NCI-H2107 treated with DMSO at 0.1 percent for 48 hours (cell line): Measurements from ENCODE around the gene SULT2A1.
"Not testable (repeated sequence)": the region's sequence is repeated elsewhere in the genome, so short reads cannot be mapped to it uniquely, and the experiment has no call there.

Source experiments
- DNase-seq: peaks from one replicate; lab custom pipeline; 2025; ENCODE audit not compliant: unreplicated experiment; lab: John Stamatoyannopoulos, UW

Gene SULT2A1

GRCh38 chr19:47886010-47886559 lies at the start of gene SULT2A1:
Gene SULT2A1 (minus strand): TSS chr19:47886315. CDS start chr19:47886257, 58 bp downstream.
- no peak for DNase-seq

- not testable (repeated sequence) for DNase-seq
These were observed 42.5 kb upstream of the SULT2A1 start for GRCh38 chr19:47928581-47928980.

GRCh38 chr19:47920107-47920506 lies 34.0 kb upstream of the SULT2A1 start:
- not testable (repeated sequence) for DNase-seq

GRCh38 chr19:47910191-47910590 lies 24.1 kb upstream of the SULT2A1 start:
- DNase-seq, result not testable (repeated sequence)

GRCh38 chr19:47909350-47909749 lies 23.2 kb upstream of the SULT2A1 start:
- DNase-seq, result not testable (repeated sequence)

- no peak for DNase-seq
These were observed 15.3 kb upstream of the SULT2A1 start for GRCh38 chr19:47901370-47901769.

- DNase-seq, result no peak
These were observed 13.2 kb upstream of the SULT2A1 start for GRCh38 chr19:47899335-47899734.

GRCh38 chr19:47897861-47898260 lies 11.7 kb upstream of the SULT2A1 start:
- DNase-seq, result no peak

- DNase-seq, result no peak
These were observed 10.7 kb upstream of the SULT2A1 start for GRCh38 chr19:47896773-47897172.

- no peak for DNase-seq
These were observed 9.9 kb upstream of the SULT2A1 start for GRCh38 chr19:47896019-47896418.

GRCh38 chr19:47895165-47895782 lies 9.2 kb upstream of the SULT2A1 start:
- DNase-seq, result no peak

GRCh38 chr19:47891923-47892666 lies 6.0 kb upstream of the SULT2A1 start:
- DNase-seq, result no peak

GRCh38 chr19:47891622-47891922 lies 5.5 kb upstream of the SULT2A1 start:
- DNase-seq, result no peak

GRCh38 chr19:47890865-47891621 lies 4.9 kb upstream of the SULT2A1 start:
- DNase-seq, result no peak

GRCh38 chr19:47885067-47885463 lies 1.1 kb downstream of the SULT2A1 start:
- DNase-seq, result no peak

- no peak for DNase-seq
These were observed 3.2 kb downstream of the SULT2A1 start for GRCh38 chr19:47882890-47883289.

- DNase-seq, result no peak
These were observed 4.4 kb downstream of the SULT2A1 start for GRCh38 chr19:47881757-47882156.

GRCh38 chr19:47879385-47879784 lies 6.7 kb downstream of the SULT2A1 start:
- not testable (repeated sequence) for DNase-seq

- DNase-seq, result no peak
These were observed 7.2 kb downstream of the SULT2A1 start for GRCh38 chr19:47878906-47879305.

- DNase-seq, result no peak
These were observed 20.9 kb downstream of the SULT2A1 start for GRCh38 chr19:47865166-47865565.

GRCh38 chr19:47863514-47863936 lies 22.6 kb downstream of the SULT2A1 start:
- peak; percentile 3 for DNase-seq

- DNase-seq, result no peak
These were observed 24.5 kb downstream of the SULT2A1 start for GRCh38 chr19:47861630-47862029.
